HepG2 (cell line): Measurements from ENCODE around the gene DHX34. TPM values are rescaled to one million over a fixed set of nuclear protein-coding genes. Genes with fewer than 3 reads are reported as not detected.

Experiments used
- FOSL1 ChIP-seq: sonication (generic); formaldehyde crosslinking; IDR thresholded peaks from 2 replicates; pipeline ENCODE4 v1.9.0; 2021; ENCODE audit warnings: missing genetic modification reagents, borderline replicate concordance
- KAT7 ChIP-seq: IDR thresholded peaks from 2 replicates; pipeline ENCODE4 v1.6.1; 2018; ENCODE audit warnings: borderline replicate concordance, missing compliant biosample characterization
- KLF12 ChIP-seq: sonication (generic); formaldehyde crosslinking; IDR thresholded peaks from 2 replicates; pipeline ENCODE4 v1.4.0; 2020; ENCODE audit warnings: missing genetic modification reagents, borderline replicate concordance
- LRRFIP1 ChIP-seq: sonication (generic); formaldehyde crosslinking; conservative IDR thresholded peaks from 2 replicates; pipeline ENCODE4 v1.4.0; 2020; ENCODE audit warnings: missing genetic modification reagents
- SALL2 ChIP-seq: sonication (generic); formaldehyde crosslinking; IDR thresholded peaks from 2 replicates; pipeline ENCODE4 v1.8.1; 2023; ENCODE audit warnings: mild to moderate bottlenecking, missing genetic modification reagents, inconsistent platforms
- SMAD3 ChIP-seq: sonication (generic); formaldehyde crosslinking; IDR thresholded peaks from 2 replicates; pipeline ENCODE4 v1.4.0; 2020; ENCODE audit warnings: missing genetic modification reagents
- SP5 ChIP-seq: IDR thresholded peaks from 2 replicates; pipeline ENCODE4 v1.6.1; 2016; ENCODE audit warnings: low read depth, borderline replicate concordance
- TP53 ChIP-seq: sonication (generic); formaldehyde crosslinking; conservative IDR thresholded peaks from 2 replicates; pipeline ENCODE4 v1.4.0; 2020; ENCODE audit warnings: missing genetic modification reagents
- ZBTB39 ChIP-seq: sonication (generic); formaldehyde crosslinking; IDR thresholded peaks from 2 replicates; pipeline ENCODE4 v1.5.0; 2020; ENCODE audit warnings: missing genetic modification reagents
- ZFP91 ChIP-seq: sonication (generic); formaldehyde crosslinking; IDR thresholded peaks from 2 replicates; pipeline ENCODE4 v1.9.0; 2022; ENCODE audit warnings: missing genetic modification reagents, mild to moderate bottlenecking, borderline replicate concordance
- ZNF143 ChIP-seq: sonication (generic); formaldehyde crosslinking; IDR thresholded peaks from 2 replicates; pipeline ENCODE4 v1.4.0; 2020; ENCODE audit warnings: missing genetic modification reagents
- ZNF263 ChIP-seq: sonication (generic); formaldehyde crosslinking; IDR thresholded peaks from 2 replicates; pipeline ENCODE4 v1.4.0; 2020; ENCODE audit warnings: missing genetic modification reagents
- ZNF460 ChIP-seq: sonication (generic); formaldehyde crosslinking; IDR thresholded peaks from 2 replicates; pipeline ENCODE4 v1.5.1; 2020; ENCODE audit warnings: missing genetic modification reagents, mild to moderate bottlenecking, borderline replicate concordance
- ZNF766 ChIP-seq: sonication (generic); formaldehyde crosslinking; IDR thresholded peaks from 2 replicates; pipeline ENCODE4 v1.5.0; 2020; ENCODE audit warnings: missing genetic modification reagents, borderline replicate concordance
- polyA plus RNA-seq, 8 experiments: library from polyadenylated mRNA; depleted of rRNA in 3 of 8; stranded (reverse) in 7 of 8; unstranded in 1 of 8; fragments of >200 nt; fragmentation: Illumina TruSeq in 4 of 8; extraction: Trizol in 4 of 8; gene quantifications; 2 replicates each; pipeline versions ENCODE4 v1.2.1 to v1.2.3, GENCODE V29; 2011 to 2016; ENCODE audit warnings: low read depth in 4 of 8, missing spikeins in 1 of 8, mixed read lengths in 1 of 8; ENCODE audit not compliant: insufficient read depth in 1 of 8
- total RNA-seq, 5 experiments: library from RNA; depleted of rRNA; stranded (reverse); fragments of >200 nt; fragmentation: Illumina TruSeq; extraction: Trizol; gene quantifications; 2 replicates each; pipeline ENCODE4 v1.2.3, GENCODE V29; 2016; ENCODE audit warnings: low read depth in 1 of 5
- TF ChIP-seq, protein P1 (sequence below): IDR thresholded peaks from 2 replicates; pipeline ENCODE4 v1.6.1; 2012; ENCODE audit warnings: low read depth, low read length, improper control_type of control experiment
- TF ChIP-seq, protein P2 (sequence below): sonication (generic); formaldehyde crosslinking; IDR thresholded peaks from 2 replicates; pipeline ENCODE4 v1.5.0; 2020; ENCODE audit warnings: mild to moderate bottlenecking, missing genetic modification reagents, borderline replicate concordance

Gene DHX34
- total and polyA plus RNA-seq, 2 of the 13 experiments (the other 11 are each of a cell fraction or from before 2014, with no cell fraction given) = 9.2 to 12.0 TPM

DNA sequence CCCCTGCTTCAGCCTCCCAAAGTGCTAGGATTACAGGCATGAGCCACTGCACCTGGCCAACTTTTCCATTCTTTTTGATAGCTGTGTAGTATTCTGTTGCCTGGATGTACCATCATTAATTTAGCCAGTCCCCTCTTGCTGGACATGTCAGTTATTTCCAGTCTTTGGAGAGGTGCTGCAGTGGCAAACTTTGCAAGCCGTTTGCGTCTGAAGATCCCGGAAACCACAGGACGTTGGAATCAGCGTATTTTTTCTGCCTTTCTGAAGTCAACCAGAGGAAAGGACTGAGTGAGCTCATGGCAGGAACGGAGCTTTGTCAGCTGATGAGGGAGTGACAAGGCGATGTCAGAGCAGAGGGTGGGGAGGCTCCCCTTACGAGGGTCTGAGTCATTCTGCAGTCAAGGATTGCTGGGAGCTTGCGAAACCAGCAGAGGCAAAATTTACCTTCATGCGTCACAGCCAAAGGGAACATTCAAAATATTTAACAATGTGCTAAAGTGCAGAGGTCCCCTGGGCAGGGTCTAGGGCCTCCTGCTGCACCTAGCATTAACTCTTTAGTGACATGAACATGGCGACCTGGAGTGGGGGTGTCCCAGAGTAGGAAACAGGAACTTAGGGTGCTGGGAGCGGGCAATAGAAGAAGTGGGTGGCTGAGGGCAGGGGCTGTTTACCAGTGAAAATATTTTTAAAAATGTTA, 33.8 kb upstream of the DHX34 start (continued):
- TF ChIP-seq FOSL1 (CRISPR knock-in tag) (peak; percentile 89), ZFP91 (CRISPR knock-in tag) (peak; percentile 54; the same call in 1 of the 2 replicates), KAT7 (CRISPR knock-in tag) (no peak), KLF12 (CRISPR knock-in tag) (no peak), LRRFIP1 (CRISPR knock-in tag) (no peak), ZNF263 (CRISPR knock-in tag) (no peak), ZBTB39 (CRISPR knock-in tag) (no peak), ZNF766 (peak; percentile 59), ZNF460 (CRISPR knock-in tag) (peak; percentile 11; the same call in 1 of the 2 replicates), TP53 (CRISPR knock-in tag) (no peak), ZNF143 (CRISPR knock-in tag) (peak; percentile 81), SMAD3 (peak; percentile 85; the same call in 1 of the 2 replicates), SALL2 (0 out of 2 replicates have a peak, but pooled peaks have one; percentile 37), SP5 (peak; percentile 62; the same call in 1 of the 2 replicates)
- TF ChIP-seq, protein P1, sequence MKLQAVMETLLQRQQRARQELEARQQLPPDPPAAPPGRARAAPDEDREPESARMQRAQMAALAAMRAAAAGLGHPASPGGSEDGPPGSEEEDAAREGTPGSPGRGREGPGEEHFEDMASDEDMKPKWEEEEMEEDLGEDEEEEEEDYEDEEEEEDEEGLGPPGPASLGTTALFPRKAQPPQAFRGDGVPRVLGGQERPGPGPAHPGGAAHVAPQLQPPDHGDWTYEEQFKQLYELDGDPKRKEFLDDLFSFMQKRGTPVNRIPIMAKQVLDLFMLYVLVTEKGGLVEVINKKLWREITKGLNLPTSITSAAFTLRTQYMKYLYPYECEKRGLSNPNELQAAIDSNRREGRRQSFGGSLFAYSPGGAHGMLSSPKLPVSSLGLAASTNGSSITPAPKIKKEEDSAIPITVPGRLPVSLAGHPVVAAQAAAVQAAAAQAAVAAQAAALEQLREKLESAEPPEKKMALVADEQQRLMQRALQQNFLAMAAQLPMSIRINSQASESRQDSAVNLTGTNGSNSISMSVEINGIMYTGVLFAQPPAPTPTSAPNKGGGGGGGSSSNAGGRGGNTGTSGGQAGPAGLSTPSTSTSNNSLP = 0 out of 2 replicates have a peak, but pooled peaks have one; percentile 24
- TF ChIP-seq, protein P2, sequence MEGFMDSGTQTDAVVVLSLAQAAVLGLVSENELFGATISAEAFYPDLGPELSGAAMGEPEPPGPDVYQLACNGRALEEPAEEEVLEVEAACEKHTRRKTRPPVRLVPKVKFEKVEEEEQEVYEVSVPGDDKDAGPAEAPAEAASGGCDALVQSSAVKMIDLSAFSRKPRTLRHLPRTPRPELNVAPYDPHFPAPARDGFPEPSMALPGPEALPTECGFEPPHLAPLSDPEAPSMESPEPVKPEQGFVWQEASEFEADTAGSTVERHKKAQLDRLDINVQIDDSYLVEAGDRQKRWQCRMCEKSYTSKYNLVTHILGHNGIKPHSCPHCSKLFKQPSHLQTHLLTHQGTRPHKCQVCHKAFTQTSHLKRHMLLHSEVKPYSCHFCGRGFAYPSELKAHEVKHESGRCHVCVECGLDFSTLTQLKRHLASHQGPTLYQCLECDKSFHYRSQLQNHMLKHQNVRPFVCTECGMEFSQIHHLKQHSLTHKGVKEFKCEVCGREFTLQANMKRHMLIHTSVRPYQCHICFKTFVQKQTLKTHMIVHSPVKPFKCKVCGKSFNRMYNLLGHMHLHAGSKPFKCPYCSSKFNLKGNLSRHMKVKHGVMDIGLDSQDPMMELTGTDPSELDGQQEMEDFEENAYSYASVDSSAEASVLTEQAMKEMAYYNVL = peak; percentile 64; the same call in 1 of the 2 replicates
